ENCODE data around the gene BFSP2.

The BFSP2 gene

DNA sequence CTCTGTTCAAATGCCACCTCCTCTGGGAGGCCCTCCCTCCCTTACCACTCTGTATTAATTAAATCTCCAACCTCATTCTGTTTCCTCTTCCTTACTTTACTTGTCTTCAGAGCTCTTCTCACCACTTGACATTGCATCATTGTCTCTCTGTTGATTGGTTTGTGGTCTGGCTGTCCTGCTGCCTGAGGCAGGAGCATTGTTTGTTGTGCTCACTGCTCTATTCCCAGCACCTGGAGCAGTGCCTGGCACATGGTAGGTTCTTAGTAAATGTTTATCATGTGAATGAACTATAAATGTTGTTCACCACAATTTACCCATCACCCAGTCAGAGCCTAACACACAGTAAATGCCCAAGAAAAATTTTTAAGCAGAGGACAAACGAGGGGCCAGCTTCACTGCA lies 6.7 kb upstream of the BFSP2 start:
- no peak for TF ChIP-seq ZFX (IDR thresholded peaks at IDR 0.05)
- TF ChIP-seq, protein P1, sequence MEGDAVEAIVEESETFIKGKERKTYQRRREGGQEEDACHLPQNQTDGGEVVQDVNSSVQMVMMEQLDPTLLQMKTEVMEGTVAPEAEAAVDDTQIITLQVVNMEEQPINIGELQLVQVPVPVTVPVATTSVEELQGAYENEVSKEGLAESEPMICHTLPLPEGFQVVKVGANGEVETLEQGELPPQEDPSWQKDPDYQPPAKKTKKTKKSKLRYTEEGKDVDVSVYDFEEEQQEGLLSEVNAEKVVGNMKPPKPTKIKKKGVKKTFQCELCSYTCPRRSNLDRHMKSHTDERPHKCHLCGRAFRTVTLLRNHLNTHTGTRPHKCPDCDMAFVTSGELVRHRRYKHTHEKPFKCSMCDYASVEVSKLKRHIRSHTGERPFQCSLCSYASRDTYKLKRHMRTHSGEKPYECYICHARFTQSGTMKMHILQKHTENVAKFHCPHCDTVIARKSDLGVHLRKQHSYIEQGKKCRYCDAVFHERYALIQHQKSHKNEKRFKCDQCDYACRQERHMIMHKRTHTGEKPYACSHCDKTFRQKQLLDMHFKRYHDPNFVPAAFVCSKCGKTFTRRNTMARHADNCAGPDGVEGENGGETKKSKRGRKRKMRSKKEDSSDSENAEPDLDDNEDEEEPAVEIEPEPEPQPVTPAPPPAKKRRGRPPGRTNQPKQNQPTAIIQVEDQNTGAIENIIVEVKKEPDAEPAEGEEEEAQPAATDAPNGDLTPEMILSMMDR (conservative IDR thresholded peaks at IDR 0.05): no peak
- H3K27ac ChIP-seq: peak overlapping the region; percentile 6; the same call in 1 of the 2 replicates

DNA sequence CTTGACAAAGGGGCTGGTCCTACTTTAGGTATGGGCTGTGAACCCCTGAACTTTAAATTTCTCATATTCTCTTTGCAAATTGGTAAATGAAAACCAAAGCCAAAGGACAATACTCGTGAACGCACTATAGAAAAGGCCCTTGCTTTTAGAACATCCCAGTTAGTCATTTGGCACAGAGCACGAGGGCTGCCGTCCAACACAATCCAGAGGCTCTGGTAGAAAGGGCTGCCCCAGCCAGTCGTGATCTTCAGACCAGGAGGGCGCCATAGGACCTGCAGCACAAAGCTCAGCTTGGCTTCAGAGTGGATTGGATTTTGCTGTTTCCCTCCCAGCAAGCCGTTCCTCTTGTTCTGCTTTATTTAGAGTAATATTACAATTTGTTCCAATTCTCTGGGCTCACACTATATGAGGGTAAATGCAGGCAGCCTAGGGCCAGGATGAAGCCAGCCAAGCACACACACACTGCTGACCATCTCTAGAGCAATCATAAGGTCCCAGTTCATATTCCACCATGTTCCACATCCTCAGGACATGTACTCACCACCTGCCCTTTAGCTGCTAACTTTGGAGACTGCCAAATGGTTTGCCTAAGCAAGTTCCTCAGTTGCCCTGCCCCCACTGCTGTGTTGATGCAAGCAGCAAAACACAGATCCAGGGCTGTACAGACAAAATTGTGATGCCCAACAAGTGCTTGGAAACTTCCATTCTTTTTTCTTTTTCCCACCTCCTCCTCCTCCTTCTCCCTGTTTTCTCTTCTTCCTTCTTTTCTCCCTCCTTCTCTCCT lies 6.0 kb upstream of the BFSP2 start:
- no peak overlapping the region for H3K27ac ChIP-seq
- no peak for TF ChIP-seq ZFX (IDR thresholded peaks at IDR 0.05)
- TF ChIP-seq, protein P1 (conservative IDR thresholded peaks at IDR 0.05): no peak

DNA sequence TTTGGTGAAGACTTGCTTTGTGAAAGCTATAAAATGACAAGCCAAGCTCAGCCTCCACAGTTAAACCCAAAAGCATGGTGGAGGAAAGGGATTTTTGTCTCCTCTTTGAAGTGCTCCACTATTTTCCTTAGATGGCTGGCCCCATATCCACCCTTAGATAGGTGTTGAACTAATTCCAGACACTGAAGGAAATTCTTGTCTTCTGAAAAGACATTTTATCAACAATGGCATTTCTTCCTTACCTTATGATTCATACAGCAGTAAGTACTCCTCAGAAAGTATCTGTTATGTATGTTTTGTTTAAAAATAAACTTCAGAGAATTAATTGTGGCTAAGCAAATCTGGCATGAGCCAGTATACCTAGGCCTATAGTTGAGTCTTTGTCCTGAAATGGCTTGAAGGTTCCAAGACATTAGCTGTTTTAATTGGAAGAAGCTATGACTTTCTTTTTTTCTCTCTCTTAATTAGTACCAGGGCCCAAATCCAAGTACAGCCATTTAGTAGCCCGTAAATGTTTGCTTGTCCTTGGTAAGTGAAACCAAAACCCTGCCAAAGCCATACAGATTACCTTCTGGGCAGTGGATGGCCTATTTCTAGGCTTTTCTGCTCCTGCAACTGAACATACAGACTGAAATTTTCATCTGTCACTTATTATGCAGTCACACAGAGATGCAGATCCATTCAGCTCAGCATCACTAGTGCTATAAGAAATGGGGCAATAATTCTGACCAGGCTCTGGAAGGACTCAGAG lies 5.1 kb upstream of the BFSP2 start:
- H3K27ac ChIP-seq: no peak overlapping the region

DNA sequence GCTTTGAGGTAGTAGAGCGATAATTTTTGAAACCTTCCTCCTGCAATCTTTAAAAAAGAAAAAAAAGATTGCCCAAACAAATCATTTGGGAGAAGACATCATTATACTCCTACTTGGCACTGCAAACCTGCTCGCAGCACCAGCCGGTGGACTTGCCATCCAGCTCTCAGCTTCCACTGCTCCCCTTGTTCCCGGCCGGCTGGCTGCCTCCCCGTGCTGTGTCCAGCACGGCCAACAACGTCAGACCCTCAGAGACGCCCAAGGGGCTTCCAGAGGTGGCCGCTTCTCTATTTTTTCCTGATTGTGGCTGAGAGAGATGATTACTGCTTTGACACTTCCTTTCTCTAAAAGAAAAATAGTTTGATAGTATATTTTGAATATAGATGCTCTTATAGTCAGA lies 3.0 kb upstream of the BFSP2 start:
- TF ChIP-seq, protein P1 (conservative IDR thresholded peaks at IDR 0.05): no peak
- no peak for TF ChIP-seq ZFX (IDR thresholded peaks at IDR 0.05)
- no peak overlapping the region for H3K27ac ChIP-seq

More for the DNA sequence above, 5.1 kb upstream of the BFSP2 start:
- TF ChIP-seq, protein P1 (conservative IDR thresholded peaks at IDR 0.05): no peak
- TF ChIP-seq ZFX (IDR thresholded peaks at IDR 0.05): no peak

DNA sequence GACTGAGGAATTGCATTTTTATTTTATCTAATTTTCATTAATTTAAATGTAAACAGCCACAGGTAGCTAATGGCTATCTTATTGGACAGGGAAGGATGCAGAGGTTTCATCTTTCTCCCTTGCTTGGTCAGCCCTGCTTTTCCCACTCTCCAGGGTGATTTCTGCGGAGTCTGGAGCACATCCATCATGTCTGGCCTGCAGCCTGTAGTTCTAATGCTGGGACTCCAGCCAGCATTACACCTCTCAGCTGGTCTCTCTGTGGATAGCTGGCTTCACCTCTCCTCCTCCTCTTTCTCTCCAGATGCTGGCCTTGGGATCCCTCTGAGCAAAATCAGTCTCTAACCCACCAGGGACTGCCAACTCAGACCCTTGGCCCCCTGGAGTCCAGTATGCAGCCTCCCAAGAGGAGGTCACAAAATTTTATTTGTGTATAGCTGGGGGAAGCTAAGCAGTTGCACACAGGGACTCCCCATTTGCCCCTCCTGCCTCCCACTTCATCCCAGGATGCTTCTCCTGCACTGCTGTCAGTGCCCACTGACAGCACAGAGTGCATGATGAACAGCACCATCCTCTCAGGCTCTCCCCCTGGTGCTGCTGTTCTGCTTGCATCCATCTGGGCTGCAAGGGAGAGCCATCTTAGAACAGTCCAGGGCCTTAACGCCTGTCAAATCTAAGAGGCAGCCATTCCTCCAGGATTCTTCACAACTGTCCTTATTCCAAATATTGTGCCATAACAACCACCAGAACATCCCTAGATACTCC lies 1.7 kb downstream of the BFSP2 start:
- H3K27ac ChIP-seq: no peak overlapping the region
- TF ChIP-seq, protein P1 (conservative IDR thresholded peaks at IDR 0.05): no peak
- no peak for TF ChIP-seq ZFX (IDR thresholded peaks at IDR 0.05)

DNA sequence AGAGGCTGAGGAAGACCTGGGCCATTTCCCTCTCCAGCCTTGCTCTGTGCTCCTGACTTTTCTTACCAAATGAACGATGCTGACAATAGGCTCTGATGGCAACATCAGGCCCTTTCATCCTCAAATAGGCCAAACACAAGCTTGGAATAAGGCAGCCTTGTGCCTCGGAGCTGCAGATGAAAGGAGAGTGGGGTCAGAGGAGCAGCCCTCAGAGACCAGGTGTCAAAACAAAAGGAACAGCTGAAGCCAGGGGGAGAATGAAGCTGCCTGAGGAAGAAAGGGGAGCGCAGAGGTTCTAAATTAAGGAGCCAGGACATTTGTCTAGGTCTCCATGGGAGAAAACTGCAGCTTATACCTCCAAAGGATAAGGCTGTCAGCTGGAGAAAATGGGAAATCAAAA lies 5.1 kb downstream of the BFSP2 start:
- TF ChIP-seq ZFX (IDR thresholded peaks at IDR 0.05): no peak
- TF ChIP-seq, protein P1 (conservative IDR thresholded peaks at IDR 0.05): no peak
- H3K27ac ChIP-seq: no peak overlapping the region
